GM12878 (cell line): ENCODE data around the gene WASF1.
A peak's percentile ranks its signal among the peaks of the same experiment; 100 is the strongest.

ENCODE experiments used
- BMI1 ChIP-seq: fragments of 450-650 bp; IDR thresholded peaks from 2 replicates; pipeline ENCODE4 v1.6.1; 2016; ENCODE audit warnings: mild to moderate bottlenecking, moderate library complexity, borderline replicate concordance
- CEBPB ChIP-seq, 2 experiments: fragments of 150-350 bp in 1 of 2; IDR thresholded peaks; 2 replicates each; pipeline ENCODE4 v1.6.1; 2012 to 2014; ENCODE audit warnings: low read depth in 2 of 2, low read length in 2 of 2, borderline replicate concordance in 1 of 2, inconsistent platforms in 1 of 2
- EP300 ChIP-seq, 2 experiments: fragments of 150-350 bp in 1 of 2; IDR thresholded peaks; 2 replicates each; pipeline ENCODE4 v1.6.1; 2011 to 2012; ENCODE audit warnings: low read depth in 2 of 2, low read length in 2 of 2, borderline replicate concordance in 1 of 2, improper control_type of control experiment in 1 of 2, inconsistent platforms in 1 of 2; ENCODE audit not compliant: control insufficient read depth in 1 of 2
- HDAC6 ChIP-seq: fragments of 200-600 bp; sonication (generic); IDR thresholded peaks from one replicate; pipeline ENCODE4 v1.8.0; 2017; ENCODE audit warnings: antibody characterized with exemption; ENCODE audit not compliant: unreplicated experiment
- JUND ChIP-seq: IDR thresholded peaks from 2 replicates; pipeline ENCODE4 v1.6.1; 2012; ENCODE audit warnings: low read depth, mild to moderate bottlenecking, low read length, improper control_type of control experiment, moderate library complexity
- LARP7 ChIP-seq: fragments of 450-650 bp; IDR thresholded peaks from 2 replicates; pipeline ENCODE4 v1.6.1; 2017; ENCODE audit warnings: mild to moderate bottlenecking
- POLR2A ChIP-seq: IDR thresholded peaks from 2 replicates; pipeline ENCODE4 v1.6.1; 2011; ENCODE audit warnings: low read depth, mild to moderate bottlenecking, low read length
- POLR2AphosphoS5 ChIP-seq: IDR thresholded peaks from 2 replicates; pipeline ENCODE4 v1.6.1; 2011; ENCODE audit warnings: mild to moderate bottlenecking, low read length, inconsistent platforms
- TCF7 ChIP-seq: IDR thresholded peaks from 2 replicates; pipeline ENCODE4 v1.6.1; 2014; ENCODE audit warnings: antibody characterized with exemption, borderline replicate concordance
- ZNF207 ChIP-seq: fragments of 450-650 bp; IDR thresholded peaks from 2 replicates; pipeline ENCODE4 v1.6.1; 2014; ENCODE audit warnings: antibody characterized with exemption, mild to moderate bottlenecking, borderline replicate concordance
- TF ChIP-seq, protein P1 (sequence below), 3 experiments: IDR thresholded peaks in 2 of 3; conservative IDR thresholded peaks in 1 of 3; 2 replicates each; pipeline ENCODE4 v1.5.1; 2011; ENCODE audit warnings: low read depth in 3 of 3, low read length in 3 of 3, mild to moderate bottlenecking in 3 of 3, control low read depth in 2 of 3, moderate library complexity in 2 of 3, inconsistent platforms in 1 of 3, mixed read lengths in 1 of 3; ENCODE audit not compliant: control insufficient read depth in 2 of 3, insufficient read depth in 1 of 3; ENCODE audit errors: extremely low read depth in 1 of 3

- TF ChIP-seq POLR2AphosphoS5 (no peak), EP300 (IDR thresholded peaks at IDR 0.05; ENCODE audit: borderline replicate concordance in 1 of 2, control insufficient read depth in 1 of 2, low read depth in 2 of 2, low read length in 2 of 2) (0 out of 4 replicates have a peak, but pooled peaks of 1 of the 2 experiments have one; percentile 1), JUND (peak; percentile 17; the same call in 1 of the 2 replicates), LARP7 (no peak), BMI1 (no peak), CEBPB (IDR thresholded peaks at IDR 0.05; ENCODE audit: borderline replicate concordance in 1 of 2, low read depth in 2 of 2, low read length in 2 of 2) (no peak), POLR2A (no peak), ZNF207 (no peak; the same call in 1 of the 2 replicates), TCF7 (no peak), HDAC6 (no peak)
- TF ChIP-seq, protein P1, sequence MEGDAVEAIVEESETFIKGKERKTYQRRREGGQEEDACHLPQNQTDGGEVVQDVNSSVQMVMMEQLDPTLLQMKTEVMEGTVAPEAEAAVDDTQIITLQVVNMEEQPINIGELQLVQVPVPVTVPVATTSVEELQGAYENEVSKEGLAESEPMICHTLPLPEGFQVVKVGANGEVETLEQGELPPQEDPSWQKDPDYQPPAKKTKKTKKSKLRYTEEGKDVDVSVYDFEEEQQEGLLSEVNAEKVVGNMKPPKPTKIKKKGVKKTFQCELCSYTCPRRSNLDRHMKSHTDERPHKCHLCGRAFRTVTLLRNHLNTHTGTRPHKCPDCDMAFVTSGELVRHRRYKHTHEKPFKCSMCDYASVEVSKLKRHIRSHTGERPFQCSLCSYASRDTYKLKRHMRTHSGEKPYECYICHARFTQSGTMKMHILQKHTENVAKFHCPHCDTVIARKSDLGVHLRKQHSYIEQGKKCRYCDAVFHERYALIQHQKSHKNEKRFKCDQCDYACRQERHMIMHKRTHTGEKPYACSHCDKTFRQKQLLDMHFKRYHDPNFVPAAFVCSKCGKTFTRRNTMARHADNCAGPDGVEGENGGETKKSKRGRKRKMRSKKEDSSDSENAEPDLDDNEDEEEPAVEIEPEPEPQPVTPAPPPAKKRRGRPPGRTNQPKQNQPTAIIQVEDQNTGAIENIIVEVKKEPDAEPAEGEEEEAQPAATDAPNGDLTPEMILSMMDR (IDR thresholded peaks at IDR 0.05 in 2 of 3, conservative IDR thresholded peaks at IDR 0.05 in 1 of 3; ENCODE audit: control insufficient read depth in 2 of 3, extremely low read depth in 1 of 3, insufficient read depth in 1 of 3, low read depth in 3 of 3, low read length in 3 of 3) = no peak
Measured at GRCh38 chr6:110179406-110180227, at the start of gene WASF1.
